Left renal cortex interstitium (tissue), 4 donors: ENCODE data around the gene COL15A1. TPM values are rescaled to one million over a fixed set of nuclear protein-coding genes. Genes with fewer than 3 reads are reported as not detected.

Experiments
- DNase-seq, 4 donors: peaks; one replicate each; pipeline ENCODE4 v3.0.0-alpha.2; 2013; ENCODE audit warnings: low read depth in 4 of 4, low spot score in 2 of 4, missing footprints in 1 of 4
- polyA plus RNA-seq, 4 donors: library from polyadenylated mRNA; unstranded; fragments of 120-200 nt; gene quantifications; one replicate each; pipeline ENCODE4 v1.2.1, GENCODE V29; 2013; ENCODE audit not compliant: insufficient read length in 4 of 4

COL15A1 gene
- polyA plus RNA-seq, 4 donors: 26.8 to 37.9 (median 30.4) TPM

DNA sequence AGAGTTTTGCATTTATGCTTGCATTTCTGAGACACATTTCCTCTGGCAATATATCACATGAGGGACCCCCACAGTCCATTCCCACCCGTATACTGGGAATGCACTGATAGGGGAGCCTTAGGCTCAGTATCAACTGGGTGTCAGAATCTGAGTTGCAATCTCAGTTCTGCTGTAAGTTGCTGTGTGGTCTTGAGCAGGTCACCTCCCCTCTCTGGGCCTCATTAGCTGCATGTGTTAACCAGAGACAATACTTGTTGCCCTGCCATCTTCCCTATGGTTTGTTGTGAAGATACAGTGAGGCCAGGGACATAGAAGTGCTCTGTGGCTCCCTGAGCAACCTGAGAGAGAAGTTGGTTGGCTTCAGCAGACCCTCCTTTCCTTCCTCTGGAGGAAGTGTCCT lies 105.5 kb downstream of the COL15A1 start:
- DNase-seq: no peak

DNA sequence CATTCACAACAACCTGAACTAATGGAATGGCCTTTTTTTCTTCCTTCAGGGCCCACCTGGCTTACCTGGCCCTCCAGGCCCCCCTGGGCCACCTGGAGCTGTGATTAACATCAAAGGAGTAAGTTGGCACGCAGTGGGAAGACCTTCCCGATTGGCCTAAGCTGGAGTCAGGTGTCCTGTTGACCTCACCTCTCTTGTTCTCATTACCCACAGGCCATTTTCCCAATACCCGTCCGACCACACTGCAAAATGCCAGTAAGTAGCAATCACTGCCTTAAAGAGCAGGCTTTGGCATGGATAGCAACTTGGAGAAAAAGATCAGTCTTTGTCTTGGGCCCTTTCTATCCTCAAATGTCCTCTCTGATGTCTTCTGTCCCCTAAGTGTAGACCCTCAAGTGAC lies 105.9 kb downstream of the COL15A1 start:
- no peak for DNase-seq

DNA sequence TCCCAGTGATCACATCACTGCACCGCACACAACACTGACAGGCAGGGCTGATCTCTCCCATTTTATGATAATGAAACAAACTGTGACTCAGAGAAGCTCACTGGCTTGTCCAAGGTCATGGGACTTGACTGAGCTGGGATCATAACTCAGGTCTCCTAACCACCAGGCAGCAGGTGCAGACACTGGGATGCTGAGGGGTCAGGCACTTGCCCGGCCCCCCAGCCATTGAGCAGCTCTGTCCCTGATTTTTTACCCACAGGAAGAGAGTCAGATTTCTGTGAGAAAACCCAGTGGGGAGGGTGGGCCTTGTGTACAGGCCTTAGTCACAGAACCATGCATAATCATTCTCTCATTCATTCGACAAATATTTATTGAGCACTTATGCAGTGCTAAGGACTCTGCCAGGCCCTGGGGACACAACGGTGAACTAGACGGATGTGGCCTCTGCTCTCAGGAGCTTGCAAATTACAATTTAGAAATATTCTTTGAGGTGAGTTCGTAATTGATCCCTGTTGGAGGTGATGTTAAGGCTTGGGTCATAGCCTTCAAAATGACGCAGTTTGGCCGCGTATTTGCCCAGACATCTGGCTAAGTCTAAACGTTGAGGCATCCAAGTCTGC lies 106.7 kb downstream of the COL15A1 start:
- no peak for DNase-seq

DNA sequence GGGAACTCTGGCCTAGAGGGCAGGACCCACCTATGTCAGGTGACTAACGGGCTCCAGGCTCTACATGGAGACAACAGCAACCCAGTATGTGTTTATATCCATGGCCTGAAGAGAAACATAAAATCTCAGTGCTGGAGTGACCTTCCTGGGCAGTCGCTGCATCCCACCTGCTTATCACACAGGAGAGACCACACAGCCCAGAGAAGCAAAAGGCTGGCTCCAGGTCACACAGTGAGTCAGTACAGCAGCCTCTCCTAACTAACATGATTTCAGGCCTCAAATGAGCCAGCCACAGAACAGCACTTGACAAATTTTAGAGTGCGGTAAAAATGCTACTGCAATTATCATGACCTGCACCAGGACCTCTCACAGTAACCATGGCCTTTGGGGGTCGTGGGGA lies 107.2 kb downstream of the COL15A1 start:
- no peak for DNase-seq

DNA sequence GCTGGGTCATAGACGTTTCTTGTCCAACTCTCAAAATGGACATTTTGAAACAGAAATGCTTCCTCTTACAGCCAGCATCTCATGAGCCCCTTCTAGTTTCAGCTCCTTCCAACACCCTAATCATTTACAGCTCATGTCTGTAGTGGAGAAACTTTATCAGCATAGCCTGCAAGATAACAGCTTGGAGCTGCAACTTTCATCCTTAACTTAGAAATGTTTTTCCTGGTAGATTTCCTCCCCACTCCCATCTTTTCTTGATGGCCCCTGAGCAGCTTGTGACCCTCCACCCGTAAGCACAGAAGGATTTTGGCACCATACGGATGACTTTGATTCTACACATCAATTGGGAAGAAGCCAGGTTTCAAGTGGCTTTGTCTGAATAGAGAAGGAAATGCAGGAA lies 107.7 kb downstream of the COL15A1 start:
- DNase-seq: no peak

DNA sequence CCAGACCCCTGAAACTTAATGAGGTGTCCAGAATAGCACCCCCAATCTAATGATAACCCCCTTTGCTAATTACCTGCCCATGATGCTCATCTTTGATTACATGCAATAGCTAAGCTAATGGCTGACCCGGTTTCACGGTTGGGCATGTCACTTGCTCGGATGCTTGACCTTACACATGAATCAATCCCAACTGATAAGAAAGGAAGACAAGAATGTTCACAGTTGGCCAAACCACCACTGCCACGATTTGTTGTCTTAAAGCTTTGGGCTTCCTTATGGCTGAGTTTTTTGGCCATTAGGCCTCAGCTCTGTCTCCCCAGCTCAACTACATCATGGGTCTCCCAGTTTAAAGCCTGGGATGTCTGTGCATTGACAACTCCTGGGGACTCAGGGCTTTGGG lies 108.1 kb downstream of the COL15A1 start:
- DNase-seq: no peak

DNA sequence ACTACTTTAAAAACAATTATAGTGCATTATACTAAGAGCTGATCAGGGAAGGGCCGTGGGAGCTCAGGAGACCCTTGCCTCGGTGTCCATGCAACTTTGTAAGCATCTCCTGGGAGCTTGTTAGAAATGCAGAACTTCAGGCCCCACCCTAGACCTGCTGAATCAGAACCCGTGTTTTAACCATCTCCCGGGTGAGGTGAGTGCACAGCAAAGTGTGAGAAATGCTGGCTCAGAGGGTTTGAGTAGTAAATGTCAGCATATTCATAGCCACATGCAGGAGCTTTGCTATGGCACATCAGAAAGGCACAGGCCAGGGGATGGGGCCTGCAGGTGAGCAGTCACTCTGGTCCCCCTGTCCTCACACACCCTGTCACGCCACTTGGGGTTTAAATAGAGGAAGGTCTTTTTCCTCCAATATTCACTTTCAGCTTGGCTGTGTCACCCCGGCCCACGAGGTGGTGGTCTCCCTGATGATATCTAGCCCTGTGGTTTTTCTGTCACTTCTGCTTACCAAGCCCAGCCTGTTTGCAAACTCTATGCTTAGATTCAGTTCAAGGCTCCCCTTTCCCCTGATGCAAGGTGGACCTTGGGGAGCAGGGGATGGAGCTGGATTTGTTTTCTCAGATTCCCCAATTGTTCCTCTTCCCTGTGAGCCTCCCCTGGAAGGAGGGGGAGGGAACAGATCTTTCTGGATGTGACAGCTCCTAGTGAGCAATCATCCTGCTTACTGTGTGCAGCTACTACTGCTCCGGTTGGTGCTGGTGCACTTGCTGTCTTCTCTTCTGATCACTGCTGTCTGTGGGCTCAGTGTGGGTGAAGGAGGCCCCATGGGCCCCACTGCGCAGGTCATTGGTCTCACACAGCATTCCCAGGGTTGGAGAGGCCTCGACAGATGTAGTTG lies 109.4 kb downstream of the COL15A1 start:
- no peak for DNase-seq

DNA sequence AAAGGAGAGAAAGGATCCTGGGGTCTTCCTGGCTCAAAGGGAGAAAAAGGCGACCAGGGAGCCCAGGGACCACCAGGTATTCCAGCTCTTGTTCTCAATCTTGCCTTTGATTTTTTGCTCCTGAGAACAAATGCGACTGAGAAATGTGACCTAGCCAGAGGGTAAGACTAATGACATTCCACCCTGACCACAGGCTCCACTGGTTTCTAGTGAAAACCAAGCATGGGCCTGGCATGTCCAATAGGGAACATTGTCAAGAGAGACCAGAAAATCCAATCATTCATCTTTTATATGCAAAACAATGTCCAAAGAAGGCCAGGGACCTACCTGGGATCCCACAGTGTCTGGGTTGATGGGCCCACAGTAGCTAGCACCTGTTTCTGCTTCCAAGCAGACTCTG lies 110.9 kb downstream of the COL15A1 start:
- DNase-seq: no peak

DNA sequence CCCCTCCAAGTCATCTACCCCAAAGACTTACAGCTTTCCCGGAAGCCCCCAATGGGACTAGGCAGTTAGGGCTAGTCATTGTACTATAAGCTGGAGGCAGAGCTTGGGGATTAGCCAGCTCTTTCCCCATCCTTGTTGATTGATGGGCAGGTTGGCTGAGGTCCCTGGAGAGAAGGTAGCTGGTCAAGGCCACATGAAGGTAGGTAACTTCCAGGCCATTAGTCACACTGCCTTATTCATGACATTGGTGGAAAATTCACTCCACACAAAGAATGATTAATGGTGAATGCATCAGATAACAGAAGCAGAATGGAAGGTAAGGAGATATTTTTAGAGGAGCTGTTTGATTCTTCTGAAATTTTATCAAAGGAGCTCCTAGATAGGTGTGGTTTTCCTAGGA lies 111.7 kb downstream of the COL15A1 start:
- DNase-seq: no peak

DNA sequence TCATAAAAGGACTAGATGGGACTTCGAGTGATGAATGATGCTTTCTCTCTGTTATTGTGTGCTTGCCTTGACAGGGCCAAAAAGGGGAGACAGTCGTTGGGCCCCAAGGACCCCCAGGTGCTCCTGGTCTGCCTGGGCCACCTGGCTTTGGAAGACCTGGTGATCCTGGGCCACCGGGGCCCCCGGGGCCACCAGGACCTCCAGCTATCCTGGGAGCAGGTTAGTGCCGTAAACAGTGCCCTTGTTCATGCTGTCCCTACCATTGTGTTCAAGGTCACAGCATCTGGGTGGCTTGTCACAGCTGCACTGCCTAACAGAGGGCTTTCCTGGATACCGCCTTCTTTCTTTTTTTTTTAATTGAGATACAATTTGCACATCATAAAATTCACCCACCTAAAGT lies 112.5 kb downstream of the COL15A1 start:
- DNase-seq: no peak

DNA sequence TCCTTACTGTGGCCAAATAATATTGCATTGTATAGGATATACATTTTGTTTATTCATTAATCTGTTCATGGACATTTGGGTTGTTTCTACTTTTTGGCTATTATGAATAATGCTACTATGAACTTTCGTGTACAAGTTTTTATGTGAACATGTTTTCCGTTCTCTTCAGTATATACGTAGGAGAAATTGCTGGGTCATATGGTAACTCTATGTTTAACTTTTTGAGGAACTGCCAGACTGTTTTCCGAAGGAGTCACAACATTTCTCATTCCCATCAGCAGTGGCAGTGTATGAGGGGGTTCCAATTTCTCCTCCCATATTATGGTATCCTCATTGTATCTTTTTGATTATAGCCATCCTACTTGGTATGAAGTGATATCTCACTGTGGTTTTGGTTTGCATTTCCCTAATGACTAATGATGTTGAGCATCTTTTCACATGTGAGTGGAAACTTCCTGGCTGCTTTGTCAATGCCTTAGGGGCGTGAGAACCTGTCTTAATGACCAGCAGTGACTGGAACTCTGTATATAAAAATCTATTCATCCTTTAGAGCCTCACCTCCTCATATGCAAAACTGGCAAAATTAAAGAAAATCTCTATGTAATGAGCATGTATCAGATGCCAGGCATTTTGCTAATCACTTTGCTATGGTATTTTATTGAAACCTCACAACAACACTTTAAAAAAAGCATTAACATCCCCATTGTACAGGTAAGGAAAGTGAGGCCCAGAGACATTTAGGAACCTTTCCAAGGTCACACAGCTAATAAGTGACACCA lies 113.4 kb downstream of the COL15A1 start:
- no peak for DNase-seq

DNA sequence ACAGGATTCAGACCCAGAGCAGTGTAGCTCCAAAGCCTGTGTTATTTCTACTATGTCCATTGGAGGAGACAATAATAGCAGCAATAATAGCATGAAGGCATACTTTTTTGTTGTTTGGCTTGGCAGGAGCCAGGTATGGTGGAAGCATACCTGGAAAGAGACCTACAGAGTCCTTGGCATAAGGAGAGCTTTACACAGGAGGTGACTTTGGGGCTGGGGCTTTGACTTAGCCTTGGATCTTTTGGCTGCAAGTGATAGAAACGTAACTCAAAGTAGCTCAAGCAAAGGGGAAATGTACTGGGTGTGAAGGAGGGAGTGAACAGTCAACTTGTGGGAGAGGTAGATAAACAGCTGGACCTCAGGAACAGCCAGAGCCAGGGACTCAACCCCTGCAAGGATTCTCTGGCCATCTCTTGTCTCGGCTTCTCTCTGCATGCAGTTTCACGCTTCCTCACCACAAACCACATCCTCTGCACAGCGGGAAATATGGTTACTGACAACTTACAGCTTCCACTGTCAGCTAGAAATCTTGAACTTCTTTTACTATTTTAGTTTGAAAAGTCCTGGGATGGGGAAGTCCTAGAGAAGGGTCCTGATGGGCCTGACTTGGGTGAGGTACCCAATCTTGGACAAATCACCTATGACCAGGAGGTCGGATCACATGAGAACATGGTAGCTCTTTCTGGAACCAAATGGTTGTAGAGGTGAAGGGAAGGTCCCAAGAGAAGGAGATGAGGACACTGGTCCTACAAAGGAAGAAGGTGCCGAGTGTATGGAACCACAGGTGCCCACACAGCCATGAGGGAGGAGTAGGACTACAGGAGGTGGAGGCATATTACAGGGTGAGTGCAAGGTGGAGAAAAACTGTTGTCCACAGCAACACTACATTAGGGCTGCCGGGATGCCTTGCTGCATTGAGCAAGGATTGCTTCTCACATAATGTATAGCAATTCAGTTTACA lies 114.2 kb downstream of the COL15A1 start:
- DNase-seq: no peak

DNA sequence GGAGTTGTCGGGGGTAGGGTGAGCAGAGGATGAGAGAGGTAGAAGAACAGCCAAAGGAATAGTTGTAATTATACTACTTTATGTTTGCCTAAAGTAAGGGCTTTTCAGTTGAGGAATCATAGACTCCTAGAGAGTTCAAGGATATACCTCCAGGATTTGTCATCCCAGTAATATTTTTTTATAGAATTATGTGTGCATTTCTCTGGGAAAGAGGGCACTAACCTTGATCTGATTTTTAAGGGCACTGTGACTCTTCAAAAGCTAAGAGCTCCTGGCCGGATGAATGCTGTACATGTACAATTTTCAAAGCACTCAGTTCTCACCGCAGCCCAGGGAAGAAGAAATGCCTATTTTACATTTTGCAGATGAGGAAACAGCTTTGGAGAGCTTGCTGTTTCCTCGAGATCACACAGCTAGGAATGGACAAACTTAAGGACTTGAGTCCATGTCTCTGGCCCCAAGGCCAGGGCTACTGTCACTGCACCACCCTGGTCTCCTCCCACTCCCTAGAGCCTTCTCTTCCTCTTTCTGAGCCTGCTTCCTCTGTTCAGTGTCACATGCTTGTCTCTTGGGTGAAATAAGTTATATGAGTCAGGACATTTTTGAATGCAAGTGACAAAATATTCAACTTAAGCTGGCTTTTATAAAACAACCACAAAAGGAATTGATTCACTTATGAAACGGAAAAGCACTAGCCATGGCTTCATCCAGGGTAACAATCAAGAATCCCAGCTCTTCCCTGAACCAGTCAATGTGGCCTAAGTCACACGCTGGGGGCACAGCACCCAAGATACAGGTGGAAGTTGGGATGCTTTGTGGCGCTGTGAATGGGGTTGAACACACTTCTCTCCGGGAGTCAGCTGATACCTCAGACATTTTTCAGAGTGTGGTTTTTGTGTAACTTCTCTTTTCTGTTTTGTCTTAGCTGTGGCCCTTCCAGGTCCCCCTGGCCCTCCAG lies 115.5 kb downstream of the COL15A1 start:
- no peak for DNase-seq

DNA sequence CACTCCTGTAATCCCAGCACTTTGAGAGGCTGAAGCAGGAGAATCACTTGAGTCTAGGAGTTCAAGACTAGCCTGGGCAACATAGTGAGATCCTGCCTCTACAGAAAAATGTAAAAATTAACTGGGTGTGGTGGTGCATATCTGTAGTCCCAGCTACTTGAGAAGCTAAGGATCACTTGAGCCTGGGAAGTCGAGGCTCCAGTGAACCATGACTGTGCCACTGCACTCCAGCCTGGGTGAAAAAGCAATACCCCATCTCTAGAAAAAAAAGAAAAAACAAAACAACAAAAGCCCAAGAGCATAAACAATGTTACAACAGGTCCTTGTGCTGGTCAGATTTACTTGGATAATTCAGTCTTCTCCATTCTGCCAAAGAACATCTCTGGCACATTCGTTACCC lies 116.9 kb downstream of the COL15A1 start:
- no peak for DNase-seq

DNA sequence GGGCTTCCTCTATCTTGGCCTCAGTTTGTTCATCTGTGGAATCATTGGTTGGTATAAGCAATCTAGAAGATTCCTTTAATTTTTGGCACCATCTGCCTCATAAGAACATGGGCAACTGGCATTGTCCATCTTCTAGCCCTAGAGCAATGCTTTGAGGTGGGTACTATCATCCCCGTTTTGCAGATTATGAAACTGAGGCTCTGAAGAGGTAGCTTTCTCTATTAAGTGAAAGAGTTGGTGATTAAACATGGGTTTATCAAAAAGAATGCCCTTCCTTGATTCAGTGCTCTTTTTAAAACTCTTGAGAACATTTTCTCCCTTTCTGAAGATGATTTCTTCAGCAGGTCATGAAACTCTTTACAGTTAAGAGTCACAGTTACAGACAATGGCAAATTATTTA lies 118.8 kb downstream of the COL15A1 start:
- DNase-seq: no peak

DNA sequence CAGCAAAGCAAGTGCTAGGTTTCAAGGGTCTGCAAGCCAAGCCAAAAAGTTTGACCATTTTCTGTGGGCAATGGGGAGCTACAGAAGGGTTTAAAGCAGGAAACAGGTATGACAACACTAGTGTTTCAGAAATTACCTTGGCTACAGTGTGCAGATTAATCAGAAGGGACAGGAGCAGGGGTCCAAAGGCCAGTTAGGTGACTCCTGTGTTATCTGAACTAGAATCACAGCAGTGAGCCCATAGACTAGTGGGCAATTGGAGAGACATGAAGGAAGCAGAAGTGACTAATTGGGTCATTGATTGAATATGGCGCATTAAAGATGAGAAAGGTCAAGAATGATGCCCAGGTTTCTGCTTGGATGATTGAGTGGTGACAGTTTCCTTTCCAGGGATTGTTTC lies 119.8 kb downstream of the COL15A1 start:
- no peak for DNase-seq

DNA sequence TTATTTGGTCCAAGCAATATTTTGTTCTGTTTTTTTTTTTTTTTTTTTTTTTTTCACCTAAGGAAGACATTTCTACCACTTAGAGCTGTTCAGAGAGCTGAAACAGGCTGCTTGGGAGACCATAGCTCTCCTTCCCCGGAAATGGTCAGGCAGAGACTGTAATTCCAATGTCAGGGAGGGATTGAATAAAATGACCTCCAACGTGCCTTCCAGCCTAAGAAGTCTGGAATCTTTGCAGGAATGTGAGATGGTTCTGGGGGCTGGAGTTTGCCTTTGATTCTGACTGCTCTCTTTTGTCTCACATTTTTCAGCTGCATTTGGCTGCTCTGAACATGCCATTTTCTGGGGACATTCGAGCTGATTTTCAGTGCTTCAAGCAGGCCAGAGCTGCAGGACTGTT lies 122.9 kb downstream of the COL15A1 start:
- DNase-seq: no peak

DNA sequence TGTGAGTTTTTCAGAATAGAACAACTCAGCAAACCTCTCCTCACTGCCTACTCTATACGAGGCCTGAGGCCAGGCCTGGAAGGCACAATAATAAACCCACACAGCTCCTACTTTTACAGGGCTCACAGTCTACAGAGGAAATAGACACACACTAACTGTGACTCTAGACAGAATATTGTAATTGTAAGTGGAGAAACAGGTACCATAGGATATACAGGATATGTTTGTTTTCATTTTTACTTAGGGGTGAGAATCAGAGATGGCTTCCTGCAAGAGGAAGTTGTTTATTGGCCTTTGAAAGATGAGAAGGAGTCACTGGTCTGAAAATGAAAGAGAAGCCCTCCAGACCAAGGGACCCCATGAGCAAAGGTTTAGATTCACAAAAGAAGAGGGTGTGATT lies 125.4 kb downstream of the COL15A1 start:
- DNase-seq: no peak

DNA sequence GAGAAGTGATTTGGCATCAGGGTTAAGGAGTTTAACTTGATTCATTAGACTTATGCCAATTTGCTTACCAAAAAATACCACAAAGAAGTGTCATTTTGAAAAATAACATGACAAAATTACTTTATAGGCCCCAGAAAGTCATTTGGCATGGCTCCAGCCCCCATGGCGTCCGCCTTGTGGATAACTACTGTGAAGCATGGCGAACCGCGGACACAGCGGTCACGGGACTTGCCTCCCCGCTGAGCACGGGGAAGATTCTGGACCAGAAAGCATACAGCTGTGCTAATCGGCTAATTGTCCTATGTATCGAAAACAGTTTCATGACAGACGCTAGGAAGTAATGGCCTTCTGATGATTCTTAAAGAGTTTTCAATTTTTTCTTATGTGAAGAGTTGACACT lies 125.8 kb downstream of the COL15A1 start:
- no peak for DNase-seq
